Subcutaneous adipose tissue (tissue), 4 donors: Measurements from ENCODE around the gene CCL20. TPM values are rescaled to one million over a fixed set of nuclear protein-coding genes. Genes with fewer than 3 reads are reported as not detected.

Experiments used
- CTCF ChIP-seq: fragments of 450-650 bp; IDR thresholded peaks from one replicate; pipeline ENCODE4 v1.5.1; 2016; ENCODE audit warnings: low read depth, mild to moderate bottlenecking, control low read depth, antibody characterized with exemption, moderate library complexity
- total RNA-seq, 4 donors: library from RNA; depleted of rRNA; stranded (reverse); fragments of >200 nt; gene quantifications; one replicate each; pipeline ENCODE4 v1.1.0, GENCODE V29; 2016

The CCL20 gene
- total RNA-seq, 4 donors from 2014 or later, result 1.9 TPM; not detected in 3

GRCh38 chr2:227826563-227826962 is 12.9 kb downstream of the CCL20 start:
- TF ChIP-seq CTCF, result no peak

- TF ChIP-seq CTCF, result no peak
Observed at GRCh38 chr2:227827143-227827542, 13.5 kb downstream of the CCL20 start.

GRCh38 chr2:227828477-227828912 is 14.9 kb downstream of the CCL20 start:
- no peak for TF ChIP-seq CTCF

- TF ChIP-seq CTCF, result no peak
Observed at GRCh38 chr2:227829337-227829736, 15.7 kb downstream of the CCL20 start.

GRCh38 chr2:227834423-227834822 is 20.8 kb downstream of the CCL20 start:
- TF ChIP-seq CTCF, result no peak

GRCh38 chr2:227834916-227835650 is 21.4 kb downstream of the CCL20 start:
- no peak for TF ChIP-seq CTCF

- TF ChIP-seq CTCF, result no peak
Observed at GRCh38 chr2:227846831-227847230, 33.2 kb downstream of the CCL20 start.
